ENCODE data around the gene C3.

GRCh38 chr19:6734096-6734696 lies 13.7 kb upstream of the C3 start:
- no peak for TF ChIP-seq CTCF (IDR thresholded peaks at IDR 0.05)
- TF ChIP-seq EZH2 (IDR thresholded peaks at IDR 0.05), result no peak
- TF ChIP-seq EZH2phosphoT487 (IDR thresholded peaks at IDR 0.05), result no peak
